Activated CD4-positive, alpha-beta memory T cell treated with anti-CD3 and anti-CD28 coated beads, Interleukin-2, amount 10 ng/mL, durations not matched to agents 7 days and 5 days (primary cell): ENCODE results near the gene ERBIN. TPM values are rescaled to one million over a fixed set of nuclear protein-coding genes. Genes with fewer than 3 reads are reported as not detected.

Experiments used
- CTCF ChIA-PET: fragments of 350-600 bp; sonication (Branson Sonifier 250); formaldehyde crosslinking; loops from one replicate; lab custom pipeline; 2021; ENCODE audit warnings: antibody characterized with exemption, inconsistent platforms; lab: Charles Lee
- POLR2A ChIA-PET: fragments of 350-600 bp; sonication (Branson Sonifier 250); formaldehyde crosslinking; loops from one replicate; lab custom pipeline; 2021; ENCODE audit warnings: antibody characterized with exemption; lab: Charles Lee
- DNase-seq: peaks from one replicate; pipeline ENCODE4 v3.0.0-alpha.2; 2020
- H3K27ac Mint-ChIP-seq: one replicate; pipeline ENCODE4 v1.8.0; 2021; ENCODE audit warnings: mild to moderate bottlenecking, mixed read lengths
- H3K27me3 Mint-ChIP-seq: one replicate; pipeline ENCODE4 v1.8.0; 2021; ENCODE audit warnings: mixed read lengths
- H3K36me3 Mint-ChIP-seq: one replicate; pipeline ENCODE4 v1.8.0; 2021; ENCODE audit warnings: low read depth, mixed read lengths
- H3K4me1 Mint-ChIP-seq: one replicate; pipeline ENCODE4 v1.8.0; 2021; ENCODE audit warnings: mixed read lengths
- H3K4me3 Mint-ChIP-seq: one replicate; pipeline ENCODE4 v1.8.0; 2021; ENCODE audit warnings: mild to moderate bottlenecking, mixed read lengths
- H3K9me3 Mint-ChIP-seq: one replicate; pipeline ENCODE4 v1.8.0; 2021; ENCODE audit warnings: mixed read lengths
- total RNA-seq, 2 experiments: library from RNA; stranded (reverse); gene quantifications; one replicate each; pipeline ENCODE4 v1.2.3, GENCODE V29; 2021

Gene ERBIN
- total RNA-seq, 2 experiments from 2014 or later = 55.9 to 56.3 TPM

- peaks cover 4% of the 10 kb centered on the region for H3K9me3 Mint-ChIP-seq
- H3K4me3 Mint-ChIP-seq = no peak overlapping the region
- no peak for DNase-seq
- ChIA-PET POLR2A (no interaction called here), CTCF (interaction anchor here (0.9 kb wide), 1 partner anchor 75 kb away, joined by 3 read pairs; the partner anchor contains the start of gene ERBIN)
- H3K27me3 Mint-ChIP-seq = no peaks in the 10 kb centered on the region
- H3K4me1 Mint-ChIP-seq = peaks cover 24% of the 10 kb centered on the region
- no peak overlapping the region for H3K27ac Mint-ChIP-seq
- H3K36me3 Mint-ChIP-seq = peaks cover 56% of the 10 kb centered on the region
These were observed 75.6 kb downstream of the ERBIN start for GRCh38 chr5:66001952-66002351.

- Mint-ChIP-seq H3K27ac (no peak overlapping the region), H3K9me3 (peaks cover 4% of the 10 kb centered on the region), H3K36me3 (peaks cover 52% of the 10 kb centered on the region), H3K27me3 (no peaks in the 10 kb centered on the region), H3K4me1 (peaks cover 24% of the 10 kb centered on the region), H3K4me3 (no peak overlapping the region)
- POLR2A ChIA-PET = no interaction called here
- DNase-seq = no peak
- CTCF ChIA-PET = interaction anchor here (0.9 kb wide), 1 partner anchor 76 kb away, joined by 3 read pairs; the partner anchor contains the start of gene ERBIN
These were observed 76.0 kb downstream of the ERBIN start for GRCh38 chr5:66002415-66002814.

- peaks cover 58% of the 10 kb centered on the region for H3K36me3 Mint-ChIP-seq
These were observed 77.8 kb downstream of the ERBIN start for GRCh38 chr5:66004216-66004615.

GRCh38 chr5:66009277-66009676 is 82.9 kb downstream of the ERBIN start:
- POLR2A ChIA-PET = no interaction called here
- H3K4me1 Mint-ChIP-seq = peaks cover 31% of the 10 kb centered on the region
- no peak for DNase-seq
- H3K27ac Mint-ChIP-seq = no peak overlapping the region
- no peaks in the 10 kb centered on the region for H3K27me3 Mint-ChIP-seq
- H3K9me3 Mint-ChIP-seq = peaks cover 6% of the 10 kb centered on the region
- no peak overlapping the region for H3K4me3 Mint-ChIP-seq
- peaks cover 37% of the 10 kb centered on the region for H3K36me3 Mint-ChIP-seq
- CTCF ChIA-PET = no interaction called here

More at GRCh38 chr5:66004216-66004615, 77.8 kb downstream of the ERBIN start:
- H3K27me3 Mint-ChIP-seq = no peaks in the 10 kb centered on the region
- H3K9me3 Mint-ChIP-seq = peaks cover 4% of the 10 kb centered on the region
- ChIA-PET CTCF (interaction anchor here (1.1 kb wide), 1 partner anchor 78 kb away, joined by 6 read pairs; the partner anchor contains the start of gene ERBIN), POLR2A (no interaction called here)
- H3K4me3 Mint-ChIP-seq = no peak overlapping the region
- no peak overlapping the region for H3K27ac Mint-ChIP-seq
- peaks cover 26% of the 10 kb centered on the region for H3K4me1 Mint-ChIP-seq
- DNase-seq = no peak

GRCh38 chr5:66010476-66010875 is 84.1 kb downstream of the ERBIN start:
- Mint-ChIP-seq H3K27ac (peak overlapping the region; percentile 14), H3K27me3 (no peaks in the 10 kb centered on the region), H3K9me3 (peaks cover 4% of the 10 kb centered on the region), H3K4me1 (peaks cover 31% of the 10 kb centered on the region), H3K4me3 (no peak overlapping the region), H3K36me3 (peaks cover 29% of the 10 kb centered on the region)
- DNase-seq = no peak
- ChIA-PET CTCF (no interaction called here), POLR2A (no interaction called here)

- Mint-ChIP-seq H3K4me1 (peaks cover 28% of the 10 kb centered on the region), H3K27ac (peak overlapping the region; percentile 34), H3K27me3 (no peaks in the 10 kb centered on the region), H3K36me3 (peaks cover 27% of the 10 kb centered on the region), H3K4me3 (no peak overlapping the region), H3K9me3 (peaks cover 2% of the 10 kb centered on the region)
- DNase-seq = no peak
- ChIA-PET POLR2A (interaction anchor here (1.2 kb wide), 1 partner anchor 85 kb away, joined by 3 read pairs; no protein-coding TSS in a partner anchor), CTCF (no interaction called here)
These were observed 85.9 kb downstream of the ERBIN start for GRCh38 chr5:66012271-66012670.

GRCh38 chr5:66013397-66013796 is 87.0 kb downstream of the ERBIN start:
- POLR2A ChIA-PET = interaction anchor here (1.2 kb wide), 1 partner anchor 86 kb away, joined by 3 read pairs; no protein-coding TSS in a partner anchor
- H3K27ac Mint-ChIP-seq = no peak overlapping the region
- H3K36me3 Mint-ChIP-seq = peaks cover 27% of the 10 kb centered on the region
- no peaks in the 10 kb centered on the region for H3K27me3 Mint-ChIP-seq
- no peak for DNase-seq
- peaks cover 34% of the 10 kb centered on the region for H3K4me1 Mint-ChIP-seq
- H3K9me3 Mint-ChIP-seq = peaks cover 2% of the 10 kb centered on the region
- CTCF ChIA-PET = no interaction called here
- H3K4me3 Mint-ChIP-seq = no peak overlapping the region

- H3K27me3 Mint-ChIP-seq = no peaks in the 10 kb centered on the region
- H3K4me1 Mint-ChIP-seq = peaks cover 34% of the 10 kb centered on the region
- ChIA-PET POLR2A (no interaction called here), CTCF (no interaction called here)
- no peak overlapping the region for H3K27ac Mint-ChIP-seq
- H3K9me3 Mint-ChIP-seq = peaks cover 2% of the 10 kb centered on the region
- peaks cover 27% of the 10 kb centered on the region for H3K36me3 Mint-ChIP-seq
- no peak for DNase-seq
- H3K4me3 Mint-ChIP-seq = no peak overlapping the region
These were observed 87.5 kb downstream of the ERBIN start for GRCh38 chr5:66013906-66014305.

- ChIA-PET POLR2A (no interaction called here), CTCF (no interaction called here)
These were observed 89.0 kb downstream of the ERBIN start for GRCh38 chr5:66015196-66015960.

GRCh38 chr5:66021585-66021984 is 95.2 kb downstream of the ERBIN start:
- no peaks in the 10 kb centered on the region for H3K27me3 Mint-ChIP-seq
- no peak overlapping the region for H3K4me3 Mint-ChIP-seq
- H3K4me1 Mint-ChIP-seq = peaks cover 6% of the 10 kb centered on the region
- ChIA-PET CTCF (interaction anchor here (0.5 kb wide), 1 partner anchor 316 kb away, joined by 3 read pairs; no protein-coding TSS in a partner anchor), POLR2A (no interaction called here)
- peaks cover 19% of the 10 kb centered on the region for H3K36me3 Mint-ChIP-seq
- DNase-seq = no peak
- no peak overlapping the region for H3K27ac Mint-ChIP-seq
- H3K9me3 Mint-ChIP-seq = no peaks in the 10 kb centered on the region

More at GRCh38 chr5:66015196-66015960, 89.0 kb downstream of the ERBIN start:
- Mint-ChIP-seq H3K27me3 (no peaks in the 10 kb centered on the region), H3K27ac (no peak overlapping the region), H3K36me3 (peaks cover 17% of the 10 kb centered on the region), H3K4me3 (no peak overlapping the region), H3K9me3 (no peaks in the 10 kb centered on the region), H3K4me1 (peaks cover 22% of the 10 kb centered on the region)
- no peak for DNase-seq

GRCh38 chr5:66039296-66039695 is 112.9 kb downstream of the ERBIN start:
- DNase-seq = no peak
- no peaks in the 10 kb centered on the region for H3K9me3 Mint-ChIP-seq
- no peaks in the 10 kb centered on the region for H3K27me3 Mint-ChIP-seq
- peaks cover 36% of the 10 kb centered on the region for H3K36me3 Mint-ChIP-seq
- ChIA-PET CTCF (no interaction called here), POLR2A (no interaction called here)
- H3K27ac Mint-ChIP-seq = no peak overlapping the region
- H3K4me3 Mint-ChIP-seq = no peak overlapping the region
- peaks cover 1% of the 10 kb centered on the region for H3K4me1 Mint-ChIP-seq

- no peak overlapping the region for H3K27ac Mint-ChIP-seq
- CTCF ChIA-PET = interaction anchor here (0.6 kb wide), 1 partner anchor 293 kb away, joined by 4 read pairs; no protein-coding TSS in a partner anchor
- H3K27me3 Mint-ChIP-seq = no peaks in the 10 kb centered on the region
- peaks cover 39% of the 10 kb centered on the region for H3K36me3 Mint-ChIP-seq
- H3K4me1 Mint-ChIP-seq = peaks cover 1% of the 10 kb centered on the region
- H3K4me3 Mint-ChIP-seq = no peak overlapping the region
- H3K9me3 Mint-ChIP-seq = no peaks in the 10 kb centered on the region
- POLR2A ChIA-PET = no interaction called here
- no peak for DNase-seq
These were observed 113.3 kb downstream of the ERBIN start for GRCh38 chr5:66039701-66040100.

- Mint-ChIP-seq H3K36me3 (peaks cover 42% of the 10 kb centered on the region), H3K27me3 (no peaks in the 10 kb centered on the region), H3K4me3 (no peak overlapping the region), H3K27ac (no peak overlapping the region), H3K4me1 (peaks cover 1% of the 10 kb centered on the region), H3K9me3 (no peaks in the 10 kb centered on the region)
- ChIA-PET POLR2A (no interaction called here), CTCF (interaction anchor here (0.8 kb wide), 1 partner anchor 11 kb away, joined by 4 read pairs; no protein-coding TSS in a partner anchor)
- no peak for DNase-seq
These were observed 115.3 kb downstream of the ERBIN start for GRCh38 chr5:66041627-66042026.
